Measurements from ENCODE around the gene DSTN.

DNA sequence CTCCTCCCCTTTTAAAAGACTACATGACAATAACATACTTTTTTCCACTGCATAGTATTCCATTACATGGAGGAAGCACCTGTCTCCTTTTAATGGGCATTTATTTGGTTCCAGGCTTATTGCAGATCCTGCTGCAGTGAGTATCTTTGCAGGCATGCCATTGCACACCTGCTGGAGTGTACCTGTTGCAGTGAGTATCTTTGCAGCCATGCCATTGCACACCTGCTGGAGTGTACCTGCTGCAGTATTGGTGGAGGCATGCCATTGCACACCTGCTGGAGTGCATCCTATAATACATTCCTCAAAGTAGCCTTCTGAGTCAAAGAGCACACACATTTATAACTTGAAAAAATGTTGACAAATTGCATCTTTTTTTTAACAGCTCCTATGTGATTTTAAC is 40.3 kb upstream of the DSTN start:
- TF ChIP-seq, protein P1, sequence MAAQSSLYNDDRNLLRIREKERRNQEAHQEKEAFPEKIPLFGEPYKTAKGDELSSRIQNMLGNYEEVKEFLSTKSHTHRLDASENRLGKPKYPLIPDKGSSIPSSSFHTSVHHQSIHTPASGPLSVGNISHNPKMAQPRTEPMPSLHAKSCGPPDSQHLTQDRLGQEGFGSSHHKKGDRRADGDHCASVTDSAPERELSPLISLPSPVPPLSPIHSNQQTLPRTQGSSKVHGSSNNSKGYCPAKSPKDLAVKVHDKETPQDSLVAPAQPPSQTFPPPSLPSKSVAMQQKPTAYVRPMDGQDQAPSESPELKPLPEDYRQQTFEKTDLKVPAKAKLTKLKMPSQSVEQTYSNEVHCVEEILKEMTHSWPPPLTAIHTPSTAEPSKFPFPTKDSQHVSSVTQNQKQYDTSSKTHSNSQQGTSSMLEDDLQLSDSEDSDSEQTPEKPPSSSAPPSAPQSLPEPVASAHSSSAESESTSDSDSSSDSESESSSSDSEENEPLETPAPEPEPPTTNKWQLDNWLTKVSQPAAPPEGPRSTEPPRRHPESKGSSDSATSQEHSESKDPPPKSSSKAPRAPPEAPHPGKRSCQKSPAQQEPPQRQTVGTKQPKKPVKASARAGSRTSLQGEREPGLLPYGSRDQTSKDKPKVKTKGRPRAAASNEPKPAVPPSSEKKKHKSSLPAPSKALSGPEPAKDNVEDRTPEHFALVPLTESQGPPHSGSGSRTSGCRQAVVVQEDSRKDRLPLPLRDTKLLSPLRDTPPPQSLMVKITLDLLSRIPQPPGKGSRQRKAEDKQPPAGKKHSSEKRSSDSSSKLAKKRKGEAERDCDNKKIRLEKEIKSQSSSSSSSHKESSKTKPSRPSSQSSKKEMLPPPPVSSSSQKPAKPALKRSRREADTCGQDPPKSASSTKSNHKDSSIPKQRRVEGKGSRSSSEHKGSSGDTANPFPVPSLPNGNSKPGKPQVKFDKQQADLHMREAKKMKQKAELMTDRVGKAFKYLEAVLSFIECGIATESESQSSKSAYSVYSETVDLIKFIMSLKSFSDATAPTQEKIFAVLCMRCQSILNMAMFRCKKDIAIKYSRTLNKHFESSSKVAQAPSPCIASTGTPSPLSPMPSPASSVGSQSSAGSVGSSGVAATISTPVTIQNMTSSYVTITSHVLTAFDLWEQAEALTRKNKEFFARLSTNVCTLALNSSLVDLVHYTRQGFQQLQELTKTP (IDR thresholded peaks at IDR 0.05; ENCODE audit: low read depth in 1 of 2, partially characterized antibody in 2 of 2) = no peak
- TF ChIP-seq CAMTA2 (CRISPR knock-in tag; conservative IDR thresholded peaks at IDR 0.05) (no peak), NFIC (IDR thresholded peaks at IDR 0.05) (no peak), SETDB1 (IDR thresholded peaks at IDR 0.05; ENCODE audit: low read length) (no peak), BMI1 (IDR thresholded peaks at IDR 0.05; ENCODE audit: low read length) (no peak)
- TF ChIP-seq, protein P2, sequence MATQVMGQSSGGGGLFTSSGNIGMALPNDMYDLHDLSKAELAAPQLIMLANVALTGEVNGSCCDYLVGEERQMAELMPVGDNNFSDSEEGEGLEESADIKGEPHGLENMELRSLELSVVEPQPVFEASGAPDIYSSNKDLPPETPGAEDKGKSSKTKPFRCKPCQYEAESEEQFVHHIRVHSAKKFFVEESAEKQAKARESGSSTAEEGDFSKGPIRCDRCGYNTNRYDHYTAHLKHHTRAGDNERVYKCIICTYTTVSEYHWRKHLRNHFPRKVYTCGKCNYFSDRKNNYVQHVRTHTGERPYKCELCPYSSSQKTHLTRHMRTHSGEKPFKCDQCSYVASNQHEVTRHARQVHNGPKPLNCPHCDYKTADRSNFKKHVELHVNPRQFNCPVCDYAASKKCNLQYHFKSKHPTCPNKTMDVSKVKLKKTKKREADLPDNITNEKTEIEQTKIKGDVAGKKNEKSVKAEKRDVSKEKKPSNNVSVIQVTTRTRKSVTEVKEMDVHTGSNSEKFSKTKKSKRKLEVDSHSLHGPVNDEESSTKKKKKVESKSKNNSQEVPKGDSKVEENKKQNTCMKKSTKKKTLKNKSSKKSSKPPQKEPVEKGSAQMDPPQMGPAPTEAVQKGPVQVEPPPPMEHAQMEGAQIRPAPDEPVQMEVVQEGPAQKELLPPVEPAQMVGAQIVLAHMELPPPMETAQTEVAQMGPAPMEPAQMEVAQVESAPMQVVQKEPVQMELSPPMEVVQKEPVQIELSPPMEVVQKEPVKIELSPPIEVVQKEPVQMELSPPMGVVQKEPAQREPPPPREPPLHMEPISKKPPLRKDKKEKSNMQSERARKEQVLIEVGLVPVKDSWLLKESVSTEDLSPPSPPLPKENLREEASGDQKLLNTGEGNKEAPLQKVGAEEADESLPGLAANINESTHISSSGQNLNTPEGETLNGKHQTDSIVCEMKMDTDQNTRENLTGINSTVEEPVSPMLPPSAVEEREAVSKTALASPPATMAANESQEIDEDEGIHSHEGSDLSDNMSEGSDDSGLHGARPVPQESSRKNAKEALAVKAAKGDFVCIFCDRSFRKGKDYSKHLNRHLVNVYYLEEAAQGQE (IDR thresholded peaks at IDR 0.05; ENCODE audit: borderline replicate concordance) = no peak
- TF ChIP-seq, protein P2 (CRISPR knock-in tag; IDR thresholded peaks at IDR 0.05; ENCODE audit: low read depth) = no peak
